ENCODE measurements around the gene PEA15.

DNA sequence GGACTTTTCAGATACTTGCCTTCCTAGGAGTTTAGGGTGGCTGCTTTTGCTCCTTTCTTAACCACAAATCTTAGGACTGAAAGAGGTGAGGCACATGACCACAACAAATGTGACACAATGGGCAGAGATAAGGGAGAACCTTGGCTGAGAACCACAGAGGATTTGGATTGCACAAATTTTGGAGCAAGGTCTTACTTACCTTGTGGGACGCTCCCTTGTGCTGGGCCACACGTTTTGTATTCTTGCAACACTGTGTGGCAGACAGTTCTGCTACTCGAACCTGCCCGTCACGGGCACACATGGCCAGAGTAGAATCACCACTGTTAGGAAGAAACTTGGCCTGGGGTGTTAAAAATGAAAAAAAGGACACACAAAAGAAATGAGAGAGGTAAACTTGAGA is 33.2 kb downstream of the PEA15 start:
- TF ChIP-seq ESRRG (CRISPR knock-in tag; IDR thresholded peaks at IDR 0.05) = no peak
- TF ChIP-seq ZFP3 (CRISPR knock-in tag; IDR thresholded peaks at IDR 0.05) = no peak
- TF ChIP-seq, protein P1, sequence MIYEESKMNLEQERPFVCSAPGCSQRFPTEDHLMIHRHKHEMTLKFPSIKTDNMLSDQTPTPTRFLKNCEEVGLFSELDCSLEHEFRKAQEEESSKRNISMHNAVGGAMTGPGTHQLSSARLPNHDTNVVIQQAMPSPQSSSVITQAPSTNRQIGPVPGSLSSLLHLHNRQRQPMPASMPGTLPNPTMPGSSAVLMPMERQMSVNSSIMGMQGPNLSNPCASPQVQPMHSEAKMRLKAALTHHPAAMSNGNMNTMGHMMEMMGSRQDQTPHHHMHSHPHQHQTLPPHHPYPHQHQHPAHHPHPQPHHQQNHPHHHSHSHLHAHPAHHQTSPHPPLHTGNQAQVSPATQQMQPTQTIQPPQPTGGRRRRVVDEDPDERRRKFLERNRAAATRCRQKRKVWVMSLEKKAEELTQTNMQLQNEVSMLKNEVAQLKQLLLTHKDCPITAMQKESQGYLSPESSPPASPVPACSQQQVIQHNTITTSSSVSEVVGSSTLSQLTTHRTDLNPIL (CRISPR knock-in tag; IDR thresholded peaks at IDR 0.05; ENCODE audit: low read depth) = no peak
- TF ChIP-seq, protein P2, sequence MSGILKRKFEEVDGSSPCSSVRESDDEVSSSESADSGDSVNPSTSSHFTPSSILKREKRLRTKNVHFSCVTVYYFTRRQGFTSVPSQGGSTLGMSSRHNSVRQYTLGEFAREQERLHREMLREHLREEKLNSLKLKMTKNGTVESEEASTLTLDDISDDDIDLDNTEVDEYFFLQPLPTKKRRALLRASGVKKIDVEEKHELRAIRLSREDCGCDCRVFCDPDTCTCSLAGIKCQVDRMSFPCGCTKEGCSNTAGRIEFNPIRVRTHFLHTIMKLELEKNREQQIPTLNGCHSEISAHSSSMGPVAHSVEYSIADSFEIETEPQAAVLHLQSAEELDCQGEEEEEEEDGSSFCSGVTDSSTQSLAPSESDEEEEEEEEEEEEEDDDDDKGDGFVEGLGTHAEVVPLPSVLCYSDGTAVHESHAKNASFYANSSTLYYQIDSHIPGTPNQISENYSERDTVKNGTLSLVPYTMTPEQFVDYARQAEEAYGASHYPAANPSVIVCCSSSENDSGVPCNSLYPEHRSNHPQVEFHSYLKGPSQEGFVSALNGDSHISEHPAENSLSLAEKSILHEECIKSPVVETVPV (CRISPR knock-in tag; IDR thresholded peaks at IDR 0.05) = no peak
- no peak for TF ChIP-seq ZNF8 (CRISPR knock-in tag; IDR thresholded peaks at IDR 0.05)
- no peak for TF ChIP-seq SNAI2 (CRISPR knock-in tag; IDR thresholded peaks at IDR 0.05)
- no peak for TF ChIP-seq PPARA (CRISPR knock-in tag; IDR thresholded peaks at IDR 0.05; ENCODE audit: borderline replicate concordance)
- no peak for TF ChIP-seq TOX (CRISPR knock-in tag; IDR thresholded peaks at IDR 0.05; ENCODE audit: borderline replicate concordance)
- TF ChIP-seq, protein P3, sequence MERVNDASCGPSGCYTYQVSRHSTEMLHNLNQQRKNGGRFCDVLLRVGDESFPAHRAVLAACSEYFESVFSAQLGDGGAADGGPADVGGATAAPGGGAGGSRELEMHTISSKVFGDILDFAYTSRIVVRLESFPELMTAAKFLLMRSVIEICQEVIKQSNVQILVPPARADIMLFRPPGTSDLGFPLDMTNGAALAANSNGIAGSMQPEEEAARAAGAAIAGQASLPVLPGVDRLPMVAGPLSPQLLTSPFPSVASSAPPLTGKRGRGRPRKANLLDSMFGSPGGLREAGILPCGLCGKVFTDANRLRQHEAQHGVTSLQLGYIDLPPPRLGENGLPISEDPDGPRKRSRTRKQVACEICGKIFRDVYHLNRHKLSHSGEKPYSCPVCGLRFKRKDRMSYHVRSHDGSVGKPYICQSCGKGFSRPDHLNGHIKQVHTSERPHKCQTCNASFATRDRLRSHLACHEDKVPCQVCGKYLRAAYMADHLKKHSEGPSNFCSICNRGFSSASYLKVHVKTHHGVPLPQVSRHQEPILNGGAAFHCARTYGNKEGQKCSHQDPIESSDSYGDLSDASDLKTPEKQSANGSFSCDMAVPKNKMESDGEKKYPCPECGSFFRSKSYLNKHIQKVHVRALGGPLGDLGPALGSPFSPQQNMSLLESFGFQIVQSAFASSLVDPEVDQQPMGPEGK (CRISPR knock-in tag; IDR thresholded peaks at IDR 0.05; ENCODE audit: borderline replicate concordance) = no peak
- no peak for TF ChIP-seq RARB (CRISPR knock-in tag; IDR thresholded peaks at IDR 0.05)
- no peak for TF ChIP-seq ZFP30 (CRISPR knock-in tag; IDR thresholded peaks at IDR 0.05)
- TF ChIP-seq ZC3H10 (CRISPR knock-in tag; IDR thresholded peaks at IDR 0.05) = no peak
- TF ChIP-seq GLIS3 (CRISPR knock-in tag; IDR thresholded peaks at IDR 0.05) = no peak
